ENCODE measurements around the gene SLC18A2. TPM values are rescaled to one million over a fixed set of nuclear protein-coding genes. Genes with fewer than 3 reads are reported as not detected.

SLC18A2 gene
- total RNA-seq, 1 experiment from 2014 or later, result 4.0 TPM

DNA sequence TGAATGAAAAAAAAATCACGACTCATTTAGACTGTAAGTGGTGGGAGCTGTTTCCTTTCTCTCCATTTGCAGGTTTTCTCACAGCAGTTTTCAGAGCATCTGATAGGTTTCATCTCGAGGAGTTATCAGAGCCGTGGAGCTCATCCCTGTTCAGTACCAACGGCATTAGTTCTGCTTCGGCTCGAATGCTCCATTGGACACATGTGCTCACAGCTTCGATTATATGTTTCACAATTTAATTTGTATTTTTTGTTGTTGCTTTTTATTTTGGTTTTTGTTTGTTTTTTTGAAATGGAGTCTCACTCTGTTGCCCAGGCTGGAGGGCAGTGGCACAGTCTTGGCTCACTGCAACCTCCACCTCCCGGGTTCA is 1.5 kb downstream of the SLC18A2 start:
- Histone ChIP-seq H2BK5ac (ENCODE audit: insufficient read length, low read length) (no peak overlapping the region), H3K4me2 (ENCODE audit: insufficient read depth, insufficient read length, low read length) (no peak overlapping the region), H4K5ac (ENCODE audit: insufficient read length, low read depth, low read length) (no peak overlapping the region), H3K27me3 (ENCODE audit: insufficient read depth, low read length) (peaks cover 8% of the 10 kb centered on the region; the same call in 1 of the 2 replicates), H3K79me1 (ENCODE audit: insufficient read depth, low read depth, low read length, poor library complexity, severe bottlenecking) (no peaks in the 10 kb centered on the region), H3K9me3 (ENCODE audit: control insufficient read depth, low read depth, low read length) (no peaks in the 10 kb centered on the region), H2AK5ac (ENCODE audit: insufficient read length, low read length) (no peak overlapping the region), H3K23me2 (ENCODE audit: insufficient read length, low read depth, low read length, poor library complexity, severe bottlenecking) (peaks cover 6% of the 10 kb centered on the region), H2BK15ac (ENCODE audit: low read depth, low read length) (no peak overlapping the region), H4K8ac (replicated peaks; ENCODE audit: insufficient read length, low read depth, low read length) (no peak overlapping the region), H3K4ac (ENCODE audit: low read depth, low read length) (no peak overlapping the region), H3K14ac (ENCODE audit: insufficient read depth, low read length) (no peak overlapping the region), H2BK12ac (ENCODE audit: insufficient read length, low read depth, low read length) (no peak overlapping the region), H2BK20ac (ENCODE audit: low read depth, low read length, poor library complexity, severe bottlenecking) (no peak overlapping the region), H4K91ac (ENCODE audit: insufficient read length, low read depth, low read length) (no peak overlapping the region), H3K9ac (ENCODE audit: extremely low read depth, insufficient read length, low read length) (no peak overlapping the region), H3K27ac (ENCODE audit: insufficient read length, low read depth, low read length) (no peak overlapping the region), H2AFZ (ENCODE audit: low read length) (no peak overlapping the region), H4K20me1 (ENCODE audit: control insufficient read depth, insufficient read depth, insufficient read length) (no peaks in the 10 kb centered on the region), H2BK120ac (ENCODE audit: low read depth, low read length, poor library complexity, severe bottlenecking) (no peak overlapping the region), H3K4me1 (ENCODE audit: insufficient read depth, low read length) (no peaks in the 10 kb centered on the region), H3K56ac (ENCODE audit: insufficient read length, low read depth, low read length) (no peak overlapping the region), H3K79me2 (ENCODE audit: insufficient read depth, low read length) (no peaks in the 10 kb centered on the region), H3K23ac (ENCODE audit: insufficient read length, low read depth, low read length) (no peak overlapping the region), H3T11ph (ENCODE audit: low read length) (no peak overlapping the region), H3K18ac (ENCODE audit: insufficient read length, low read depth, low read length) (no peak overlapping the region)
- no peak overlapping the region for H3K27ac Mint-ChIP-seq
- WGBS (ENCODE audit: extremely low coverage, insufficient read length, low lambda C conversion rate), result no CpG with 5 or more reads among the region's 8 CpGs
- TF ChIP-seq, protein P1, sequence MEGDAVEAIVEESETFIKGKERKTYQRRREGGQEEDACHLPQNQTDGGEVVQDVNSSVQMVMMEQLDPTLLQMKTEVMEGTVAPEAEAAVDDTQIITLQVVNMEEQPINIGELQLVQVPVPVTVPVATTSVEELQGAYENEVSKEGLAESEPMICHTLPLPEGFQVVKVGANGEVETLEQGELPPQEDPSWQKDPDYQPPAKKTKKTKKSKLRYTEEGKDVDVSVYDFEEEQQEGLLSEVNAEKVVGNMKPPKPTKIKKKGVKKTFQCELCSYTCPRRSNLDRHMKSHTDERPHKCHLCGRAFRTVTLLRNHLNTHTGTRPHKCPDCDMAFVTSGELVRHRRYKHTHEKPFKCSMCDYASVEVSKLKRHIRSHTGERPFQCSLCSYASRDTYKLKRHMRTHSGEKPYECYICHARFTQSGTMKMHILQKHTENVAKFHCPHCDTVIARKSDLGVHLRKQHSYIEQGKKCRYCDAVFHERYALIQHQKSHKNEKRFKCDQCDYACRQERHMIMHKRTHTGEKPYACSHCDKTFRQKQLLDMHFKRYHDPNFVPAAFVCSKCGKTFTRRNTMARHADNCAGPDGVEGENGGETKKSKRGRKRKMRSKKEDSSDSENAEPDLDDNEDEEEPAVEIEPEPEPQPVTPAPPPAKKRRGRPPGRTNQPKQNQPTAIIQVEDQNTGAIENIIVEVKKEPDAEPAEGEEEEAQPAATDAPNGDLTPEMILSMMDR (conservative IDR thresholded peaks at IDR 0.05), result no peak
- peak overlapping the region in 1 of 2 experiments; percentile 71; a peak in 2 of 5 replicates for H3K4me3 Mint-ChIP-seq
- no peak for DNase-seq
- H3K27me3 Mint-ChIP-seq (ENCODE audit: low read depth), result peaks cover 72% of the 10 kb centered on the region
- peaks cover 3 to 9% of the 10 kb centered on the region in 2 experiments; a peak in 3 of 4 replicates for H3K4me1 Mint-ChIP-seq
- no peaks in the 10 kb centered on the region; a peak in 2 of 7 replicates for H3K36me3 Mint-ChIP-seq (ENCODE audit: insufficient read depth in 1 of 3, low read depth in 3 of 3)
- no peaks in the 10 kb centered on the region for H3K9me3 Mint-ChIP-seq

All from H9 (cell line).